Naive thymus-derived CD4-positive, alpha-beta T cell (primary cell): ENCODE measurements around the gene WDR44. TPM values are rescaled to one million over a fixed set of nuclear protein-coding genes. Genes with fewer than 3 reads are reported as not detected.

Experiments used
- ATAC-seq: fragments of 150-1000 bp; cut with Tn5 transposase; 2 replicates; pipeline ENCODE4 v1.10.0; 2021; ENCODE audit warnings: mild to moderate bottlenecking, moderate library complexity
- CTCF ChIA-PET: fragments of 350-600 bp; sonication (Branson Sonifier 250); formaldehyde crosslinking; loops from one replicate; lab custom pipeline; 2021; ENCODE audit warnings: antibody characterized with exemption; lab: Charles Lee
- POLR2A ChIA-PET: fragments of 350-600 bp; sonication (Branson Sonifier 250); formaldehyde crosslinking; loops from one replicate; lab custom pipeline; 2021; ENCODE audit warnings: antibody characterized with exemption, inconsistent platforms; lab: Charles Lee
- DNase-seq, 9 donors: peaks; one replicate each; pipeline versions ENCODE4 v3.0.0 to v3.0.0-alpha.2; 2020 to 2022; ENCODE audit warnings: mixed read lengths in 1 of 9
- H3K27ac ChIP-seq: one replicate; pipeline ENCODE4 v1.7.0; 2013; ENCODE audit warnings: mild to moderate bottlenecking, low read depth, low read length, moderate library complexity
- H3K27me3 ChIP-seq, 2 donors: one replicate each; pipeline ENCODE4 v1.7.0; 2013; ENCODE audit warnings: low read length in 2 of 2, mild to moderate bottlenecking in 2 of 2, moderate library complexity in 2 of 2; ENCODE audit not compliant: control insufficient read depth in 2 of 2, insufficient read depth in 2 of 2
- H3K36me3 ChIP-seq, 3 experiments: 1 replicate in 2 of 3; 2 replicates in 1 of 3; pipeline ENCODE4 v1.7.0; 2013; ENCODE audit warnings: low read length in 3 of 3, mild to moderate bottlenecking in 3 of 3, moderate library complexity in 1 of 3; ENCODE audit not compliant: insufficient read depth in 3 of 3, control insufficient read depth in 2 of 3
- H3K4me1 ChIP-seq, 2 donors: one replicate each; pipeline ENCODE4 v1.7.0; 2013; ENCODE audit warnings: low read length in 2 of 2, mild to moderate bottlenecking in 2 of 2, moderate library complexity in 1 of 2; ENCODE audit not compliant: control insufficient read depth in 2 of 2, insufficient read depth in 2 of 2
- H3K4me3 ChIP-seq: 2 replicates; pipeline ENCODE4 v1.7.0; 2013; ENCODE audit warnings: mild to moderate bottlenecking, low read length
- H3K9me3 ChIP-seq, 3 experiments: 1 replicate in 2 of 3; 2 replicates in 1 of 3; pipeline ENCODE4 v1.7.0; 2013; ENCODE audit warnings: low read length in 3 of 3; ENCODE audit not compliant: control insufficient read depth in 2 of 3
- H3K27ac Mint-ChIP-seq, 9 donors: one replicate each; pipeline ENCODE4 v1.8.0; 2020 to 2022; ENCODE audit warnings: mixed read lengths in 9 of 9, mild to moderate bottlenecking in 8 of 9, moderate library complexity in 5 of 9, inconsistent platforms in 2 of 9
- H3K27me3 Mint-ChIP-seq, 5 donors: one replicate each; pipeline ENCODE4 v1.8.0; 2021 to 2022; ENCODE audit warnings: mixed read lengths in 5 of 5, mild to moderate bottlenecking in 1 of 5
- H3K36me3 Mint-ChIP-seq, 5 donors: one replicate each; pipeline ENCODE4 v1.8.0; 2020 to 2022; ENCODE audit warnings: mixed read lengths in 5 of 5, mild to moderate bottlenecking in 3 of 5, inconsistent platforms in 1 of 5
- H3K4me1 Mint-ChIP-seq, 7 donors: one replicate each; pipeline ENCODE4 v1.8.0; 2020 to 2022; ENCODE audit warnings: mixed read lengths in 7 of 7, mild to moderate bottlenecking in 3 of 7, inconsistent platforms in 1 of 7
- H3K4me3 Mint-ChIP-seq, 10 donors: one replicate each; pipeline ENCODE4 v1.8.0; 2020 to 2022; ENCODE audit warnings: mild to moderate bottlenecking in 10 of 10, mixed read lengths in 10 of 10, moderate library complexity in 6 of 10, inconsistent platforms in 2 of 10
- H3K9me3 Mint-ChIP-seq, 11 donors: one replicate each; pipeline ENCODE4 v1.8.0; 2020 to 2022; ENCODE audit warnings: mixed read lengths in 11 of 11, mild to moderate bottlenecking in 4 of 11, inconsistent platforms in 1 of 11, moderate library complexity in 1 of 11
- intact Hi-C, 2 donors: fragments of 100-400 bp; cut with micrococcal nuclease; formaldehyde crosslinking; loops; one replicate each; pipeline ENCODE4 v1.15.1; 2023
- polyA plus RNA-seq, 2 donors: library from polyadenylated mRNA; unstranded; fragments of 300-500 nt; fragmentation: Illumina TruSeq; gene quantifications; one replicate each; pipeline ENCODE4 v1.2.3, GENCODE V29; 2021
- total RNA-seq, 6 experiments: library from RNA in 5 of 6; stranded (reverse) in 5 of 6; gene quantifications; 1 replicate in 5 of 6; 2 replicates in 1 of 6; pipeline ENCODE4 v1.2.3 and lab custom pipeline; 2021 to 2026

WDR44 gene
- total and polyA plus RNA-seq, 7 experiments from 2014 or later: 7.8 to 19.0 (median 16.6) TPM

GRCh38 chrX:118370921-118371624 is 25.2 kb downstream of the WDR44 start:
- Mint-ChIP-seq H3K4me3 (no peak overlapping the region), H3K4me1 (peaks cover 0 to 10% (median 5%) of the 10 kb centered on the region in 7 donors), H3K9me3 (no peaks in the 10 kb centered on the region), H3K27ac (no peak overlapping the region), H3K36me3 (peaks cover 0 to 5% (median 4%) of the 10 kb centered on the region in 5 donors), H3K27me3 (no peaks in the 10 kb centered on the region)
- no peak overlapping the region for H3K4me3 ChIP-seq
- H3K4me1 ChIP-seq: no peaks in the 10 kb centered on the region
- H3K9me3 ChIP-seq: no peaks in the 10 kb centered on the region
- CTCF ChIA-PET: no interaction called here
- POLR2A ChIA-PET: no interaction called here
- intact Hi-C loops: no loop called here
- H3K27ac ChIP-seq: no peak overlapping the region
- ATAC-seq: no peak
- no peaks in the 10 kb centered on the region for H3K27me3 ChIP-seq
- H3K36me3 ChIP-seq: no peaks in the 10 kb centered on the region
- DNase-seq: no peak

DNA sequence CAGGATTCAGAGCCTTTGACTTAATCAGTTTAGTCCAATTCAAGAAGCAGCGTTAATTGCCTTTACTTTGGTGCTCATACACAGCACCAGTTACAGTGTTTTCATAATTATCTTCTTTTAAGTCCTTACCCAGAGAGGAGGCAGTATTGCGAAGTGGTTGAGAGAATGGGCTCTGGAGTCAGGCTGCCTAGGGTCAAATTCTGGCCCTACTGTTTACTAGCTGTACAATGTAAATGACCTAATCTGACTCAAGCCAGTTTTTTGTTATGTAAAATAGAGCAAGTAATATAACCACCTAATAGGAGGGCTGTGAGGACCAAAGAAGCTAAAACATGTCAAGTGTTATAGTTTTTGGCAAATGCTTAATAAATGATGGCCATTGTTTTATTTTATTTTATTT is 27.6 kb downstream of the WDR44 start:
- Histone ChIP-seq H3K9me3 (no peaks in the 10 kb centered on the region), H3K27ac (no peak overlapping the region), H3K36me3 (no peaks in the 10 kb centered on the region), H3K27me3 (no peaks in the 10 kb centered on the region), H3K4me3 (no peak overlapping the region), H3K4me1 (no peaks in the 10 kb centered on the region)
- intact Hi-C loops: no loop called here
- no peaks in the 10 kb centered on the region for H3K27me3 Mint-ChIP-seq
- peaks cover 0 to 9% (median 4%) of the 10 kb centered on the region in 7 donors for H3K4me1 Mint-ChIP-seq
- H3K27ac Mint-ChIP-seq: no peak overlapping the region
- no peaks in the 10 kb centered on the region for H3K9me3 Mint-ChIP-seq
- no peak for ATAC-seq
- no peak overlapping the region for H3K4me3 Mint-ChIP-seq
- ChIA-PET POLR2A (no interaction called here), CTCF (no interaction called here)
- DNase-seq: no peak
- H3K36me3 Mint-ChIP-seq: peaks cover 0 to 3% (median 0%) of the 10 kb centered on the region in 5 donors

- ATAC-seq (no peak), DNase-seq (no peak)
- H3K27me3 Mint-ChIP-seq: no peaks in the 10 kb centered on the region
- Histone ChIP-seq H3K4me3 (no peak overlapping the region), H3K27me3 (no peaks in the 10 kb centered on the region), H3K36me3 (no peaks in the 10 kb centered on the region), H3K4me1 (no peaks in the 10 kb centered on the region), H3K9me3 (no peaks in the 10 kb centered on the region), H3K27ac (no peak overlapping the region)
- CTCF ChIA-PET: no interaction called here
- POLR2A ChIA-PET: no interaction called here
- intact Hi-C loops: no loop called here
- no peak overlapping the region for H3K27ac Mint-ChIP-seq
- H3K9me3 Mint-ChIP-seq: peaks cover 0 to 2% (median 0%) of the 10 kb centered on the region in 11 donors
- no peak overlapping the region for H3K4me3 Mint-ChIP-seq
- H3K4me1 Mint-ChIP-seq: peaks cover 0 to 4% (median 0%) of the 10 kb centered on the region in 7 donors
- H3K36me3 Mint-ChIP-seq: peaks cover 0 to 5% (median 4%) of the 10 kb centered on the region in 5 donors
Observed at GRCh38 chrX:118383120-118383519, 37.2 kb downstream of the WDR44 start.

- Mint-ChIP-seq H3K27me3 (no peaks in the 10 kb centered on the region), H3K9me3 (no peaks in the 10 kb centered on the region), H3K4me1 (peaks cover 0 to 12% (median 0%) of the 10 kb centered on the region in 7 donors), H3K36me3 (peaks cover 0 to 16% (median 0%) of the 10 kb centered on the region in 5 donors), H3K4me3 (no peak overlapping the region), H3K27ac (peak overlapping the region in 1 of 9 donors; percentile 55)
- H3K4me1 ChIP-seq: no peaks in the 10 kb centered on the region
- DNase-seq: no peak
- H3K9me3 ChIP-seq: no peaks in the 10 kb centered on the region
- intact Hi-C loops: loop anchor here in 1 of 2 donors (10.0 kb wide), 1 partner anchor 48 kb away; the partner anchor contains the start of gene WDR44
- no peaks in the 10 kb centered on the region for H3K27me3 ChIP-seq
- H3K4me3 ChIP-seq: no peak overlapping the region
- POLR2A ChIA-PET: interaction anchor here (0.6 kb wide), 1 partner anchor 152 kb away, joined by 4 read pairs; no protein-coding TSS in a partner anchor
- no peak for ATAC-seq
- H3K36me3 ChIP-seq: peaks cover 0 to 14% (median 0%) of the 10 kb centered on the region in 3 experiments
- CTCF ChIA-PET: no interaction called here
- H3K27ac ChIP-seq: no peak overlapping the region
Observed at GRCh38 chrX:118392716-118393115, 46.8 kb downstream of the WDR44 start.

- H3K27ac Mint-ChIP-seq: no peak overlapping the region
- Histone ChIP-seq H3K4me3 (no peak overlapping the region), H3K4me1 (no peaks in the 10 kb centered on the region), H3K36me3 (peaks cover 0 to 34% (median 0%) of the 10 kb centered on the region in 3 experiments), H3K27me3 (no peaks in the 10 kb centered on the region), H3K27ac (no peak overlapping the region), H3K9me3 (no peaks in the 10 kb centered on the region)
- H3K27me3 Mint-ChIP-seq: no peaks in the 10 kb centered on the region
- peaks cover 0 to 12% (median 0%) of the 10 kb centered on the region in 7 donors for H3K4me1 Mint-ChIP-seq
- POLR2A ChIA-PET: no interaction called here
- intact Hi-C loops: loop anchor here in 1 of 2 donors (10.0 kb wide), 1 partner anchor 51 kb away; the partner anchor contains the start of gene WDR44
- no peaks in the 10 kb centered on the region for H3K9me3 Mint-ChIP-seq
- DNase-seq (no peak), ATAC-seq (no peak)
- CTCF ChIA-PET: no interaction called here
- H3K36me3 Mint-ChIP-seq: peaks cover 0 to 37% (median 13%) of the 10 kb centered on the region in 5 donors
- H3K4me3 Mint-ChIP-seq: no peak overlapping the region
Observed at GRCh38 chrX:118396113-118396512, 50.2 kb downstream of the WDR44 start.

- Histone ChIP-seq H3K27ac (no peak overlapping the region), H3K4me3 (no peak overlapping the region), H3K9me3 (no peaks in the 10 kb centered on the region), H3K36me3 (peaks cover 0 to 5% (median 0%) of the 10 kb centered on the region in 3 experiments), H3K27me3 (no peaks in the 10 kb centered on the region), H3K4me1 (no peaks in the 10 kb centered on the region)
- peaks cover 9 to 30% (median 15%) of the 10 kb centered on the region in 5 donors for H3K36me3 Mint-ChIP-seq
- ATAC-seq (no peak), DNase-seq (no peak)
- CTCF ChIA-PET: no interaction called here
- POLR2A ChIA-PET: no interaction called here
- no peak overlapping the region for H3K27ac Mint-ChIP-seq
- H3K4me3 Mint-ChIP-seq: no peak overlapping the region
- peaks cover 7 to 20% (median 15%) of the 10 kb centered on the region in 7 donors for H3K4me1 Mint-ChIP-seq
- H3K27me3 Mint-ChIP-seq: no peaks in the 10 kb centered on the region
- H3K9me3 Mint-ChIP-seq: no peaks in the 10 kb centered on the region
- intact Hi-C loops: no loop called here
Observed at GRCh38 chrX:118418811-118419251, 72.9 kb downstream of the WDR44 start.
